HCT116 (cell line): ENCODE measurements around the gene ANP32B. TPM values are rescaled to one million over a fixed set of nuclear protein-coding genes. Genes with fewer than 3 reads are reported as not detected.

ENCODE experiments used
- ATAC-seq: fragments of 200-7000 bp; cut with Tn5 transposase; 2 replicates; pipeline ENCODE4 v1.9.1; 2020; ENCODE audit warnings: mild to moderate bottlenecking, moderate library complexity
- BruUV-seq: library from RNA; stranded (reverse); fragments of 400-500 nt; replicated peaks from 2 replicates; lab custom pipeline; 2021; lab: Mats Ljungman, UMichigan
- CTCF ChIA-PET: fragments of 300-600 bp; sonication (Branson Sonifier 250); formaldehyde crosslinking; loops from one replicate; lab custom pipeline; 2021; ENCODE audit warnings: antibody characterized with exemption; lab: Charles Lee
- POLR2A ChIA-PET: fragments of 300-600, 350-600 bp; sonication (Branson Sonifier 250); formaldehyde crosslinking; loops from one replicate; lab custom pipeline; 2021; ENCODE audit warnings: antibody characterized with exemption; lab: Charles Lee
- RAD21 ChIA-PET, 2 experiments: fragments of 300-600 bp; sonication (Branson Sonifier 250); formaldehyde crosslinking; loops; one replicate each; lab custom pipeline; 2023; ENCODE audit warnings: low total read pairs in 2 of 2; ENCODE audit not compliant: uncharacterized antibody in 2 of 2, unreplicated experiment in 2 of 2, low non-redundant PET in 1 of 2; lab: Charles Lee
- DNase-seq: peaks from one replicate; pipeline ENCODE4 v3.0.0-alpha.2; 2010; ENCODE audit warnings: low read depth, low spot score
- H2AFZ ChIP-seq: fragments of 200-600 bp; shearing (Covaris generic), sonication (generic); 2 replicates; pipeline ENCODE4 v1.6.1; 2017; ENCODE audit warnings: low read depth, mixed run types, mixed read lengths, antibody characterized with exemption, low read length; ENCODE audit not compliant: poor library complexity, severe bottlenecking
- H3K27ac ChIP-seq: 2 replicates; pipeline ENCODE4 v1.5.1; 2012; ENCODE audit warnings: low read depth, low read length
- H3K27me3 ChIP-seq: fragments of 200-600 bp; sonication (generic); 2 replicates; pipeline ENCODE4 v1.6.1; 2016; ENCODE audit warnings: mixed run types, low read length, mixed read lengths; ENCODE audit not compliant: insufficient read depth
- H3K36me3 ChIP-seq, 2 experiments: fragments of 200-500 bp in 1 of 2; fragments of 200-600 bp in 1 of 2; sonication (Bioruptor generic) in 1 of 2; sonication (generic) in 1 of 2; 2 replicates each; pipeline versions ENCODE4 v1.5.1 to v1.6.1; 2014 to 2016; ENCODE audit warnings: low read length in 2 of 2, inconsistent platforms in 1 of 2, mixed read lengths in 1 of 2, mixed run types in 1 of 2; ENCODE audit not compliant: insufficient read depth in 2 of 2, control insufficient read depth in 1 of 2
- H3K4me1 ChIP-seq, 2 experiments: fragments of 200-600 bp in 1 of 2; sonication (generic) in 1 of 2; 2 replicates each; pipeline versions ENCODE4 v1.5.1 to v1.6.1; 2012 to 2017; ENCODE audit warnings: low read length in 2 of 2, inconsistent platforms in 1 of 2, mild to moderate bottlenecking in 1 of 2, mixed read lengths in 1 of 2, mixed run types in 1 of 2, moderate library complexity in 1 of 2; ENCODE audit not compliant: insufficient read depth in 2 of 2, control insufficient read depth in 1 of 2
- H3K4me2 ChIP-seq: fragments of 200-600 bp; sonication (generic); 2 replicates; pipeline ENCODE4 v1.6.1; 2017; ENCODE audit warnings: mixed run types, low read length, mixed read lengths
- H3K4me3 ChIP-seq, 2 experiments: fragments of 200-600 bp in 1 of 2; sonication (generic) in 1 of 2; replicated peaks in 1 of 2; 2 replicates each; pipeline ENCODE4 v1.5.1; 2011 to 2016; ENCODE audit warnings: low read length in 2 of 2, control low read depth in 1 of 2, low read depth in 1 of 2, mild to moderate bottlenecking in 1 of 2, mixed read lengths in 1 of 2, mixed run types in 1 of 2
- H3K79me2 ChIP-seq: fragments of 200-600 bp; sonication (generic); 2 replicates; pipeline ENCODE4 v1.6.1; 2017; ENCODE audit warnings: mild to moderate bottlenecking, mixed run types, low read length, moderate library complexity, mixed read lengths; ENCODE audit not compliant: insufficient read depth
- H3K9ac ChIP-seq: fragments of 200-600 bp; sonication (generic); 2 replicates; pipeline ENCODE4 v1.6.1; 2016; ENCODE audit warnings: low read length, mixed read lengths
- H3K9me2 ChIP-seq: fragments of 200-600 bp; sonication (generic), shearing (Covaris generic); 2 replicates; pipeline ENCODE4 v1.6.1; 2017; ENCODE audit warnings: mixed run types, mild to moderate bottlenecking, moderate library complexity; ENCODE audit not compliant: insufficient read depth
- H3K9me3 ChIP-seq, 2 experiments: fragments of 200-500 bp in 1 of 2; fragments of 200-600 bp in 1 of 2; sonication (Bioruptor generic) in 1 of 2; sonication (generic) in 1 of 2; 2 replicates each; pipeline ENCODE4 v1.6.1; 2014 to 2017; ENCODE audit warnings: low read length in 2 of 2, mixed read lengths in 2 of 2, inconsistent platforms in 1 of 2, low read depth in 1 of 2, mild to moderate bottlenecking in 1 of 2, mixed run types in 1 of 2, moderate library complexity in 1 of 2; ENCODE audit not compliant: control insufficient read depth in 1 of 2, insufficient read depth in 1 of 2
- H4K20me1 ChIP-seq: fragments of 200-600 bp; sonication (generic), shearing (Covaris generic); 2 replicates; pipeline ENCODE4 v1.6.1; 2017; ENCODE audit warnings: mixed run types, mild to moderate bottlenecking, moderate library complexity; ENCODE audit not compliant: insufficient read depth
- ATF3 ChIP-seq: IDR thresholded peaks from 2 replicates; pipeline ENCODE4 v1.6.1; 2012
- CBX3 ChIP-seq: IDR thresholded peaks from 2 replicates; pipeline ENCODE4 v1.6.1; 2012; ENCODE audit warnings: low read depth
- CEBPB ChIP-seq: IDR thresholded peaks from 2 replicates; pipeline ENCODE4 v1.6.1; 2012; ENCODE audit warnings: low read depth
- EGR1 ChIP-seq: IDR thresholded peaks from 2 replicates; pipeline ENCODE4 v1.6.1; 2012; ENCODE audit warnings: low read depth
- ELF1 ChIP-seq: IDR thresholded peaks from 2 replicates; pipeline ENCODE4 v1.6.1; 2012; ENCODE audit warnings: low read depth, borderline replicate concordance
- EZH2phosphoT487 ChIP-seq: fragments of 200-600 bp; IDR thresholded peaks from 2 replicates; pipeline ENCODE4 v1.6.1; 2018; ENCODE audit warnings: antibody characterized with exemption, borderline replicate concordance
- FOSL1 ChIP-seq: IDR thresholded peaks from 2 replicates; pipeline ENCODE4 v1.6.1; 2012; ENCODE audit warnings: low read depth
- JUND ChIP-seq: IDR thresholded peaks from 2 replicates; pipeline ENCODE4 v1.6.1; 2012
- RAD21 ChIP-seq: IDR thresholded peaks from 2 replicates; pipeline ENCODE4 v1.6.1; 2012; ENCODE audit warnings: low read depth, mild to moderate bottlenecking
- SIN3A ChIP-seq: IDR thresholded peaks from 2 replicates; pipeline ENCODE4 v1.6.1; 2012; ENCODE audit warnings: low read depth
- TCF7L2 ChIP-seq: IDR thresholded peaks from 2 replicates; pipeline ENCODE4 v1.7.0; 2011; ENCODE audit warnings: borderline replicate concordance, inconsistent platforms; ENCODE audit not compliant: insufficient read depth, insufficient read length; ENCODE audit errors: extremely low read depth
- YY1 ChIP-seq: IDR thresholded peaks from 2 replicates; pipeline ENCODE4 v1.6.1; 2011; ENCODE audit warnings: low read length, low read depth, moderate library complexity, mild to moderate bottlenecking; ENCODE audit not compliant: insufficient replicate concordance; ENCODE audit errors: extremely low read depth
- ZFX ChIP-seq: fragments of 450-650 bp; IDR thresholded peaks from 2 replicates; pipeline ENCODE4 v1.6.1; 2017
- ZNF274 ChIP-seq: fragments of 200-500 bp; sonication (Bioruptor generic); IDR thresholded peaks from 2 replicates; pipeline ENCODE4 v1.6.1; 2014; ENCODE audit warnings: mild to moderate bottlenecking, low read depth, low read length, inconsistent platforms
- intact Hi-C: fragments of 100-400 bp; cut with micrococcal nuclease; formaldehyde crosslinking; loops from 2 replicates; pipeline ENCODE4 v1.10.0; 2022
- total RNA-seq: library from RNA; stranded (reverse); gene quantifications from one replicate; pipeline ENCODE4 v1.2.1, GENCODE V29; 2021; ENCODE audit not compliant: unreplicated experiment
- TF ChIP-seq, protein P1 (sequence below), 3 experiments: fragments of 200-600 bp in 1 of 3; sonication (generic) in 1 of 3; IDR thresholded peaks in 2 of 3; conservative IDR thresholded peaks in 1 of 3; 2 replicates each; pipeline ENCODE4 v1.5.1; 2012 to 2017; ENCODE audit warnings: low read depth in 2 of 3, low read length in 2 of 3, antibody characterized with exemption in 1 of 3, borderline replicate concordance in 1 of 3, control low read depth in 1 of 3, mild to moderate bottlenecking in 1 of 3, mixed read lengths in 1 of 3, mixed run types in 1 of 3, moderate library complexity in 1 of 3; ENCODE audit not compliant: insufficient read depth in 1 of 3
- TF ChIP-seq, protein P2 (sequence below): IDR thresholded peaks from 2 replicates; pipeline ENCODE4 v1.6.1; 2011; ENCODE audit warnings: mild to moderate bottlenecking, low read length, moderate library complexity; ENCODE audit not compliant: insufficient replicate concordance; ENCODE audit errors: extremely low read depth
- TF ChIP-seq, protein P3 (sequence below): IDR thresholded peaks from 2 replicates; pipeline ENCODE4 v1.6.1; 2012; ENCODE audit warnings: low read depth

Gene ANP32B
- total RNA-seq, 1 experiment from 2014 or later: 206 TPM

DNA sequence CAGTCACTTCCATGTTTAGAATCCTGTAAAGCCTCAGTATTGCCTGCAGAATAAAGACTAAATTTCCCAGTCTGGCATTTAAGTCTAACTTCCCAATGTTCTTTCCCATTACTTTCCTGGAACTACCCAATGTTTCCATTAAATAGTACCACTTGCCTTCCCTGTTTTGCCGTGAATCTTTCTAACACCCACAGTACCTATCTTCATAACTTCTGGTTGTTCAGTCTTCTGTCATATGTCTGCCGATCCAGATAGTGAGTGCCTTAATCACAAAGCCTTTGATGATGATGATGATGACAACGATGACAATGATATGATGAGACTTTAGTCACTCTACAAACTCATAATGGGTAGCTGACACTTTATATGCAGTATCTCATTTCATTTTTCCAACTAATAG is 38.5 kb upstream of the ANP32B start:
- DNase-seq (no peak), ATAC-seq (no peak)
- Histone ChIP-seq H3K4me2 (no peak overlapping the region), H3K27me3 (peaks cover 34% of the 10 kb centered on the region), H3K27ac (no peak overlapping the region), H3K4me1 (no peaks in the 10 kb centered on the region), H3K9ac (no peak overlapping the region), H3K9me3 (no peaks in the 10 kb centered on the region), H3K9me2 (no peaks in the 10 kb centered on the region), H3K4me3 (no peak overlapping the region), H3K36me3 (no peaks in the 10 kb centered on the region), H4K20me1 (no peaks in the 10 kb centered on the region), H3K79me2 (no peaks in the 10 kb centered on the region), H2AFZ (no peak overlapping the region)
- intact Hi-C loops: no loop called here
- no TSS peak for BruUV-seq
- TF ChIP-seq ZFX: no peak
- TF ChIP-seq, protein P1, sequence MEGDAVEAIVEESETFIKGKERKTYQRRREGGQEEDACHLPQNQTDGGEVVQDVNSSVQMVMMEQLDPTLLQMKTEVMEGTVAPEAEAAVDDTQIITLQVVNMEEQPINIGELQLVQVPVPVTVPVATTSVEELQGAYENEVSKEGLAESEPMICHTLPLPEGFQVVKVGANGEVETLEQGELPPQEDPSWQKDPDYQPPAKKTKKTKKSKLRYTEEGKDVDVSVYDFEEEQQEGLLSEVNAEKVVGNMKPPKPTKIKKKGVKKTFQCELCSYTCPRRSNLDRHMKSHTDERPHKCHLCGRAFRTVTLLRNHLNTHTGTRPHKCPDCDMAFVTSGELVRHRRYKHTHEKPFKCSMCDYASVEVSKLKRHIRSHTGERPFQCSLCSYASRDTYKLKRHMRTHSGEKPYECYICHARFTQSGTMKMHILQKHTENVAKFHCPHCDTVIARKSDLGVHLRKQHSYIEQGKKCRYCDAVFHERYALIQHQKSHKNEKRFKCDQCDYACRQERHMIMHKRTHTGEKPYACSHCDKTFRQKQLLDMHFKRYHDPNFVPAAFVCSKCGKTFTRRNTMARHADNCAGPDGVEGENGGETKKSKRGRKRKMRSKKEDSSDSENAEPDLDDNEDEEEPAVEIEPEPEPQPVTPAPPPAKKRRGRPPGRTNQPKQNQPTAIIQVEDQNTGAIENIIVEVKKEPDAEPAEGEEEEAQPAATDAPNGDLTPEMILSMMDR (IDR thresholded peaks at IDR 0.05 in 2 of 3, conservative IDR thresholded peaks at IDR 0.05 in 1 of 3; ENCODE audit: borderline replicate concordance in 1 of 3, insufficient read depth in 1 of 3, low read depth in 2 of 3, low read length in 2 of 3): no peak
- no peak for TF ChIP-seq EZH2phosphoT487
- no peak for TF ChIP-seq TCF7L2
- TF ChIP-seq CEBPB: no peak
- TF ChIP-seq ATF3: no peak
- TF ChIP-seq ELF1: no peak
- no peak for TF ChIP-seq CBX3
- no peak for TF ChIP-seq ZNF274
- TF ChIP-seq, protein P2, sequence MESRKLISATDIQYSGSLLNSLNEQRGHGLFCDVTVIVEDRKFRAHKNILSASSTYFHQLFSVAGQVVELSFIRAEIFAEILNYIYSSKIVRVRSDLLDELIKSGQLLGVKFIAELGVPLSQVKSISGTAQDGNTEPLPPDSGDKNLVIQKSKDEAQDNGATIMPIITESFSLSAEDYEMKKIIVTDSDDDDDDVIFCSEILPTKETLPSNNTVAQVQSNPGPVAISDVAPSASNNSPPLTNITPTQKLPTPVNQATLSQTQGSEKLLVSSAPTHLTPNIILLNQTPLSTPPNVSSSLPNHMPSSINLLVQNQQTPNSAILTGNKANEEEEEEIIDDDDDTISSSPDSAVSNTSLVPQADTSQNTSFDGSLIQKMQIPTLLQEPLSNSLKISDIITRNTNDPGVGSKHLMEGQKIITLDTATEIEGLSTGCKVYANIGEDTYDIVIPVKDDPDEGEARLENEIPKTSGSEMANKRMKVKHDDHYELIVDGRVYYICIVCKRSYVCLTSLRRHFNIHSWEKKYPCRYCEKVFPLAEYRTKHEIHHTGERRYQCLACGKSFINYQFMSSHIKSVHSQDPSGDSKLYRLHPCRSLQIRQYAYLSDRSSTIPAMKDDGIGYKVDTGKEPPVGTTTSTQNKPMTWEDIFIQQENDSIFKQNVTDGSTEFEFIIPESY: no peak
- TF ChIP-seq SIN3A: no peak
- TF ChIP-seq JUND: no peak
- no peak for TF ChIP-seq FOSL1
- TF ChIP-seq, protein P3, sequence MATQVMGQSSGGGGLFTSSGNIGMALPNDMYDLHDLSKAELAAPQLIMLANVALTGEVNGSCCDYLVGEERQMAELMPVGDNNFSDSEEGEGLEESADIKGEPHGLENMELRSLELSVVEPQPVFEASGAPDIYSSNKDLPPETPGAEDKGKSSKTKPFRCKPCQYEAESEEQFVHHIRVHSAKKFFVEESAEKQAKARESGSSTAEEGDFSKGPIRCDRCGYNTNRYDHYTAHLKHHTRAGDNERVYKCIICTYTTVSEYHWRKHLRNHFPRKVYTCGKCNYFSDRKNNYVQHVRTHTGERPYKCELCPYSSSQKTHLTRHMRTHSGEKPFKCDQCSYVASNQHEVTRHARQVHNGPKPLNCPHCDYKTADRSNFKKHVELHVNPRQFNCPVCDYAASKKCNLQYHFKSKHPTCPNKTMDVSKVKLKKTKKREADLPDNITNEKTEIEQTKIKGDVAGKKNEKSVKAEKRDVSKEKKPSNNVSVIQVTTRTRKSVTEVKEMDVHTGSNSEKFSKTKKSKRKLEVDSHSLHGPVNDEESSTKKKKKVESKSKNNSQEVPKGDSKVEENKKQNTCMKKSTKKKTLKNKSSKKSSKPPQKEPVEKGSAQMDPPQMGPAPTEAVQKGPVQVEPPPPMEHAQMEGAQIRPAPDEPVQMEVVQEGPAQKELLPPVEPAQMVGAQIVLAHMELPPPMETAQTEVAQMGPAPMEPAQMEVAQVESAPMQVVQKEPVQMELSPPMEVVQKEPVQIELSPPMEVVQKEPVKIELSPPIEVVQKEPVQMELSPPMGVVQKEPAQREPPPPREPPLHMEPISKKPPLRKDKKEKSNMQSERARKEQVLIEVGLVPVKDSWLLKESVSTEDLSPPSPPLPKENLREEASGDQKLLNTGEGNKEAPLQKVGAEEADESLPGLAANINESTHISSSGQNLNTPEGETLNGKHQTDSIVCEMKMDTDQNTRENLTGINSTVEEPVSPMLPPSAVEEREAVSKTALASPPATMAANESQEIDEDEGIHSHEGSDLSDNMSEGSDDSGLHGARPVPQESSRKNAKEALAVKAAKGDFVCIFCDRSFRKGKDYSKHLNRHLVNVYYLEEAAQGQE: no peak
- TF ChIP-seq RAD21: no peak
- TF ChIP-seq YY1: no peak
- no peak for TF ChIP-seq EGR1
- POLR2A ChIA-PET: no interaction called here
- CTCF ChIA-PET: no interaction called here
- RAD21 ChIA-PET: no interaction called here
